ENCODE data around the gene NOLC1. TPM values are rescaled to one million over a fixed set of nuclear protein-coding genes. Genes with fewer than 3 reads are reported as not detected.

The NOLC1 gene
- total and polyA plus RNA-seq, 2 of the 4 experiments (the other 2 are of a cell fraction), result 43.2 to 55.3 TPM

- Histone ChIP-seq H4K5ac (ENCODE audit: low read depth, low read length) (no peak overlapping the region), H3K36me3 (ENCODE audit: control insufficient read depth, insufficient read depth, low read length) (peaks cover 51% of the 10 kb centered on the region), H3K4me3 (ENCODE audit: insufficient read depth, low read depth, low read length) (no peak overlapping the region), H3K4ac (ENCODE audit: low read depth, low read length) (no peak overlapping the region), H3K56ac (ENCODE audit: extremely low read depth, insufficient read depth, low read length) (no peak overlapping the region), H4K8ac (ENCODE audit: low read depth in 2 of 2, low read length in 2 of 2) (no peak overlapping the region), H2AFZ (replicated peaks; ENCODE audit: low read length, poor library complexity) (no peak overlapping the region), H3K79me1 (ENCODE audit: low read depth in 1 of 2, low read length in 2 of 2) (peaks cover 25 to 47% of the 10 kb centered on the region in 2 experiments), H3K4me1 (ENCODE audit: control insufficient read depth, insufficient read depth, low read length) (peaks cover 2% of the 10 kb centered on the region; the same call in 1 of the 2 replicates), H2BK15ac (ENCODE audit: low read depth, low read length) (no peak overlapping the region), H4K20me1 (ENCODE audit: insufficient read depth, low read length) (peaks cover 40% of the 10 kb centered on the region), H2AK9ac (replicated peaks; ENCODE audit: low read depth, low read length, poor library complexity) (no peak overlapping the region), H2BK5ac (ENCODE audit: low read depth, low read length, poor library complexity, severe bottlenecking) (no peak overlapping the region), H3K18ac (ENCODE audit: low read depth, low read length) (no peak overlapping the region), H2BK20ac (ENCODE audit: low read depth, low read length) (no peak overlapping the region), H3K27me3 (ENCODE audit: control insufficient read depth, insufficient read depth, low read length) (no peaks in the 10 kb centered on the region), H3K23ac (ENCODE audit: low read depth, low read length) (no peak overlapping the region), H3K9me1 (ENCODE audit: insufficient read depth, low read length) (no peaks in the 10 kb centered on the region; the same call in 1 of the 2 replicates), H3K9ac (ENCODE audit: low read depth, low read length) (no peak overlapping the region), H3K9me3 (ENCODE audit: control insufficient read depth, insufficient read depth, low read length) (no peaks in the 10 kb centered on the region), H2AK5ac (ENCODE audit: low read depth, low read length) (no peak overlapping the region), H4K91ac (ENCODE audit: insufficient read depth, low read depth, low read length) (no peak overlapping the region), H3K4me2 (ENCODE audit: low read depth, low read length) (no peak overlapping the region), H3K14ac (replicated peaks; ENCODE audit: low read depth, low read length) (no peak overlapping the region), H3K27ac (ENCODE audit: insufficient read depth, low read length) (no peak overlapping the region), H2BK120ac (ENCODE audit: low read depth, low read length) (no peak overlapping the region)
- intact Hi-C loops (cut with micrococcal nuclease), result no loop called here
- no TSS peak for BruUV-seq (replicated peaks)
- WGBS, 2 experiments (ENCODE audit: extremely low coverage in 2 of 2, insufficient read length in 1 of 2), result 100% methylated on average over 3 of the region's 3 CpGs; no CpG with 5 or more reads in 1 of the 2 experiments
- DNase-seq, result no peak
- dilution Hi-C loops (cut with HindIII; ENCODE audit: low sequenced_read_pairs, unreplicated experiment), result no loop called here
- in situ Hi-C loops (cut with MboI; ENCODE audit: low sequenced_read_pairs), result no loop called here
- CTCF ChIA-PET, result no interaction called here
- TF ChIP-seq SMC3 (IDR thresholded peaks at IDR 0.05; ENCODE audit: low read depth, low read length) (no peak), RCOR1 (IDR thresholded peaks at IDR 0.05; ENCODE audit: insufficient replicate concordance, low read length) (no peak), MAZ (IDR thresholded peaks at IDR 0.05; ENCODE audit: borderline replicate concordance, low read depth, low read length) (no peak), NFE2L2 (IDR thresholded peaks at IDR 0.05; ENCODE audit: low read depth, low read length) (no peak), FOS (IDR thresholded peaks at IDR 0.05; ENCODE audit: low read depth, low read length) (no peak), MXI1 (IDR thresholded peaks at IDR 0.05; ENCODE audit: borderline replicate concordance, low read depth, low read length) (no peak), BHLHE40 (IDR thresholded peaks at IDR 0.05; ENCODE audit: low read depth, low read length) (no peak), CEBPB (IDR thresholded peaks at IDR 0.05; ENCODE audit: low read depth, low read length) (no peak), POLR2A (IDR thresholded peaks at IDR 0.05; ENCODE audit: low read depth, low read length) (no peak), RAD21 (IDR thresholded peaks at IDR 0.05; ENCODE audit: low read length) (no peak), CTCF (conservative IDR thresholded peaks at IDR 0.05; ENCODE audit: low read depth, low read length) (no peak), RFX5 (IDR thresholded peaks at IDR 0.05; ENCODE audit: low read depth, low read length) (no peak)
- POLR2A ChIA-PET (ENCODE audit: unreplicated experiment), result no interaction called here
- ATAC-seq (ENCODE audit: low read depth), result no peak
These were observed 5.0 kb downstream of the NOLC1 start for GRCh38 chr10:102157224-102157623.

Measured in IMR-90 (cell line).